T-cell (primary cell): ENCODE results near the gene ZNF628. TPM values are rescaled to one million over a fixed set of nuclear protein-coding genes. Genes with fewer than 3 reads are reported as not detected.

Experiments
- ATAC-seq, 4 experiments: fragments of 200-7000 bp in 3 of 4; fragments of 150-1000 bp in 1 of 4; cut with Tn5 transposase; replicated peaks in 1 of 4; 1 replicate in 3 of 4; 2 replicates in 1 of 4; pipeline ENCODE4 v1.10.0; 2021; ENCODE audit warnings: moderate library complexity in 3 of 4, mild to moderate bottlenecking in 2 of 4, moderate number of reproducible peaks in 1 of 4
- CTCF ChIA-PET, 2 donors: fragments of 300-600 bp; sonication (Branson Sonifier 250); formaldehyde crosslinking; loops; one replicate each; lab custom pipeline; 2022; ENCODE audit warnings: antibody characterized with exemption in 2 of 2; lab: Charles Lee
- POLR2A ChIA-PET, 2 donors: fragments of 300-600 bp; sonication (Branson Sonifier 250); formaldehyde crosslinking; loops; one replicate each; lab custom pipeline; 2022; ENCODE audit warnings: antibody characterized with exemption in 2 of 2; lab: Charles Lee
- DNase-seq, 35 experiments: peaks; one replicate each; pipeline versions ENCODE4 v3.0.0 to v3.0.0-alpha.2; 2013 to 2023
- H3K27ac ChIP-seq: one replicate; pipeline ENCODE4 v1.5.1; 2013; ENCODE audit warnings: low read length
- H3K27me3 ChIP-seq, 2 experiments: replicated peaks in 1 of 2; 1 replicate in 1 of 2; 2 replicates in 1 of 2; pipeline versions ENCODE4 v1.6.1 to v1.7.0; 2013; ENCODE audit warnings: low read length in 1 of 2, mixed read lengths in 1 of 2; ENCODE audit not compliant: control insufficient read depth in 2 of 2, insufficient read depth in 2 of 2; ENCODE audit errors: extremely low read depth in 1 of 2
- H3K36me3 ChIP-seq, 2 donors: 1 replicate in 1 of 2; 2 replicates in 1 of 2; pipeline versions ENCODE4 v1.6.1 to v1.7.0; 2013; ENCODE audit warnings: low read length in 1 of 2; ENCODE audit not compliant: control insufficient read depth in 2 of 2, insufficient read depth in 1 of 2; ENCODE audit errors: extremely low read depth in 1 of 2
- H3K4me1 ChIP-seq, 2 experiments: 1 replicate in 1 of 2; 2 replicates in 1 of 2; pipeline versions ENCODE4 v1.6.1 to v1.7.0; 2013; ENCODE audit warnings: low read length in 2 of 2, mixed read lengths in 1 of 2; ENCODE audit not compliant: insufficient read depth in 2 of 2, control insufficient read depth in 1 of 2; ENCODE audit errors: extremely low read depth in 1 of 2
- H3K4me3 ChIP-seq, 2 donors: 1 replicate in 1 of 2; 2 replicates in 1 of 2; pipeline versions ENCODE4 v1.5.1 to v1.7.0; 2013; ENCODE audit warnings: mild to moderate bottlenecking in 2 of 2, low read length in 1 of 2, moderate library complexity in 1 of 2; ENCODE audit not compliant: control insufficient read depth in 1 of 2; ENCODE audit errors: extremely low read depth in 1 of 2
- H3K9me3 ChIP-seq: 2 replicates; pipeline ENCODE4 v1.7.0; 2013
- H3K27ac Mint-ChIP-seq, 2 donors: one replicate each; pipeline ENCODE4 v1.8.0; 2020 to 2021; ENCODE audit warnings: mild to moderate bottlenecking in 2 of 2, mixed read lengths in 2 of 2
- H3K27me3 Mint-ChIP-seq, 2 donors: one replicate each; pipeline ENCODE4 v1.8.0; 2021 to 2022; ENCODE audit warnings: mixed read lengths in 2 of 2
- H3K36me3 Mint-ChIP-seq: one replicate; pipeline ENCODE4 v1.8.0; 2021; ENCODE audit warnings: mixed read lengths
- H3K4me1 Mint-ChIP-seq, 3 donors: one replicate each; pipeline ENCODE4 v1.8.0; 2020 to 2022; ENCODE audit warnings: mixed read lengths in 3 of 3, mild to moderate bottlenecking in 1 of 3
- H3K4me3 Mint-ChIP-seq, 3 donors: one replicate each; pipeline ENCODE4 v1.8.0; 2020 to 2022; ENCODE audit warnings: mild to moderate bottlenecking in 3 of 3, mixed read lengths in 3 of 3, moderate library complexity in 3 of 3
- H3K9me3 Mint-ChIP-seq, 3 donors: one replicate each; pipeline ENCODE4 v1.8.0; 2020 to 2022; ENCODE audit warnings: mixed read lengths in 3 of 3
- WGBS: methylation state at CpG from one replicate; pipeline ENCODE4 v1.1.5; 2013; ENCODE audit warnings: missing lambda C conversion rate; ENCODE audit not compliant: insufficient coverage; 5-methylcytosine and 5-hydroxymethylcytosine counted together
- total RNA-seq, 35 experiments: library from RNA in 6 of 35; stranded (reverse) in 6 of 35; fragments of 120-200 nt in 1 of 35; gene quantifications; one replicate each; pipeline versions ENCODE4 v1.2.1 to v1.2.4 and lab custom pipeline; 2013 to 2026

The ZNF628 gene
- total RNA-seq, 5 donors from 2014 or later (not counting 1 experiment from before 2014, with no cell fraction given) = 14.2 to 24.1 (median 16.2) TPM

DNA sequence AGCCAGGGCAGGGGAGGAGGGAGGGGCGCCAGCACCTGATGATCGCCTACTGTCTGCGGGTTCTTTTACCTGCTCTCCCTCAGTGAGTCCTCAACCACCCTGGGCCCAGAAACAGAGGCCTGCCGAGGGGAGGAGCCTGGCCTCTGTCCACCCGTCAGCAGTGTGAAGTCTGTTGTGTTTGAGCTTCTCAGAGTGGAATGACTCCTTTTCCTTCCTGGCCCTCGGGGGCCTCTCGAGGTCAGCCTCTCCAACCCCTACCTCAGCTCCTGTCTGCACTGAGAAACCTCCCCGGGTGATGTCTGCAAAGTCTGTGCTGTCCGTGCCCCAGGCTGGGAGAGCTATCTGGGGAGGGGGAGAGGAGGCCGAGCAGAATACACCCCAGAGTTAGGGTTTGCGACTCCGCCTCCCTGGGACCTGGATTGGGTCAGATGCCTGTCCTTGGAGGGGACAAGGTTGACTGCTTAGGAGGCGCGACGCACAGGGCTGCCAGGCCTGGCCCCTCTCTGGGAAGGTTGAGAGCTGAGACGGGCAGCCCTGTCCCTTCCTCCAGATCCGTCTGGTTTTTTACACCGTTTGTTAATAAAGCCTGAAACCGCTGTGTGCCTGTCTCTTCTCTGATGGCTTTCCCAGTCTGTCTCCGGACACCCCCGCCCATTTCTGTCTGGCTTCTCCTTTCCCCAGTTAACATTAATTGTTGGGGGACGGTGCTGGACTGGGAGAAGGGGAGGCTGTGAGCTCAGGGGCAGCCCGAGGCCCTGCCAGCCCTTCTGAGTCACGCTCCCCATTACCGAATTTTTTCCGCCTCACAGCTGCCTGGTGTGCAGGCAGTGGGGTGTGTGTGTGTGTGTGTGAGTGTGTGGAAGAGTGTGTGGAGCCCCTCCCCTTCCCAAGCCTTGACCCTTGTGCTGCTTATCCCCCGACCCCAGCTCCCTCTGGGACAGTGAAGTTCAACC is 10.8 kb downstream of the ZNF628 start:
- Mint-ChIP-seq H3K9me3 (no peaks in the 10 kb centered on the region), H3K36me3 (no peaks in the 10 kb centered on the region), H3K4me3 (no peak overlapping the region), H3K4me1 (peaks cover 6 to 11% (median 9%) of the 10 kb centered on the region in 3 donors), H3K27ac (peak overlapping the region; percentile 28 to 43), H3K27me3 (peaks cover 0 to 7% of the 10 kb centered on the region in 2 donors)
- DNase-seq = peak in 1 of 35 experiments; percentile 32
- peak overlapping the region; percentile 47 for H3K27ac ChIP-seq
- CTCF ChIA-PET = no interaction called here
- peak in 1 of 4 experiments; percentile 26 for ATAC-seq
- peaks cover 0 to 11% of the 10 kb centered on the region in 2 donors for H3K36me3 ChIP-seq
- H3K27me3 ChIP-seq = peaks cover 0 to 42% of the 10 kb centered on the region in 2 experiments
- peaks cover 7 to 29% of the 10 kb centered on the region in 2 experiments for H3K4me1 ChIP-seq
- 71% methylated on average over 12 of the region's 27 CpGs for WGBS
- POLR2A ChIA-PET = interaction anchor here in 1 of 2 donors (0.5 to 0.6 kb wide), 2 partner anchors 8 to 10 kb away, joined by 3 to 8 read pairs; no protein-coding TSS in a partner anchor
- H3K9me3 ChIP-seq = no peaks in the 10 kb centered on the region
- H3K4me3 ChIP-seq = no peak overlapping the region

DNA sequence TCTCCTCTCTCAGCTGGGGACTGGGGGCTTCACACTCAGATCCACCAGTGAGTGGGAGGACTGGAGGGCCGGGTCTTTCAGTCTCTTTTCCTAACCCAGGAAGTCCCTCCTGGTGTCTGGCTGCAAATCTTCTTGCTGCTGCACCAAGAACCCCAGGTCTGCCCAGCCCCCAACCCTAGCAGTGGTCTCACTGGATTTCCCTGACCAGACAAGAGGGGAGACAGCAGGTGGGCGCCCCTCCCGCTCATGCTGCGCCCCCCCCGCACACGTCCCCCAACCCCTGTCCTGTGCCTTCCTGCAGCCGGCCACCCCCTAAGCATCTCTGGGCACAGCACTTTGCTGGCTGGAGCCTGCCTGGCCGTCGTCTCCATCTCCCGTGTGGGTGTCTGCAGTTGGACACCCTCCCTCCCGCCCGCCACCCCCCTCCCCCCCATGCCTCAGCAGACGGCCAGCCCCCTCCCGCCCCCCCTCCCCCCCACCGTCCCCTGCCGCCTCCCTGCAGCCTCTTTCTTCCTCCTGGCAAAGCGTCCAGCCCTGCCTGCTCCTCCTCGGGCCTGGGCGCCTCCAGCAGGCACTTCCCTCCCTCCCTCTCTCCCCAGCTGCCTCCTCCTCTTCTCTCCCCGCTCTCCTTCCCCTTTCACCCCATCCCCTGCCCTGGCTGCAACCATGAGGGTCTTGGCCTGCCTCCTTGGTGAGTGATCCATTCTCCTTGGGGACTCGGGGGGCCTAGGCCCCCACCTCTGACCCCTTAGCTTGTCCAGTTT is 11.7 kb downstream of the ZNF628 start, which contains the start of gene SSC5D:
SSC5D (plus strand) TSS at position 513 of the 764 bp plus-strand sequence; CDS start at position 667, 154 bp downstream.
- ChIA-PET CTCF (no interaction called here), POLR2A (interaction anchor here in 1 of 2 donors (0.6 kb wide), 2 partner anchors 11 to 20 kb away, joined by 4 to 8 read pairs; no protein-coding TSS in a partner anchor)
- H3K9me3 Mint-ChIP-seq = no peaks in the 10 kb centered on the region
- no peak within 1 kb of the TSS for H3K4me3 ChIP-seq
- H3K4me1 ChIP-seq = peaks cover 7 to 28% of the 10 kb centered on the region in 2 experiments
- peaks cover 6 to 11% (median 9%) of the 10 kb centered on the region in 3 donors for H3K4me1 Mint-ChIP-seq
- peaks cover 3 to 11% of the 10 kb centered on the region in 2 donors for H3K27me3 Mint-ChIP-seq
- no peak within 1 kb of the TSS for H3K27ac ChIP-seq
- DNase-seq (no peak), ATAC-seq (no peak)
- H3K9me3 ChIP-seq = no peaks in the 10 kb centered on the region
- H3K36me3 ChIP-seq = peaks cover 0 to 6% of the 10 kb centered on the region in 2 donors
- peaks cover 0 to 51% of the 10 kb centered on the region in 2 experiments for H3K27me3 ChIP-seq
- 48% methylated on average over 9 of the region's 21 CpGs for WGBS
- no peaks in the 10 kb centered on the region for H3K36me3 Mint-ChIP-seq
- no peak within 1 kb of the TSS for H3K4me3 Mint-ChIP-seq
- H3K27ac Mint-ChIP-seq = peak within 1 kb of the TSS in 1 of 2 donors; percentile 43

DNA sequence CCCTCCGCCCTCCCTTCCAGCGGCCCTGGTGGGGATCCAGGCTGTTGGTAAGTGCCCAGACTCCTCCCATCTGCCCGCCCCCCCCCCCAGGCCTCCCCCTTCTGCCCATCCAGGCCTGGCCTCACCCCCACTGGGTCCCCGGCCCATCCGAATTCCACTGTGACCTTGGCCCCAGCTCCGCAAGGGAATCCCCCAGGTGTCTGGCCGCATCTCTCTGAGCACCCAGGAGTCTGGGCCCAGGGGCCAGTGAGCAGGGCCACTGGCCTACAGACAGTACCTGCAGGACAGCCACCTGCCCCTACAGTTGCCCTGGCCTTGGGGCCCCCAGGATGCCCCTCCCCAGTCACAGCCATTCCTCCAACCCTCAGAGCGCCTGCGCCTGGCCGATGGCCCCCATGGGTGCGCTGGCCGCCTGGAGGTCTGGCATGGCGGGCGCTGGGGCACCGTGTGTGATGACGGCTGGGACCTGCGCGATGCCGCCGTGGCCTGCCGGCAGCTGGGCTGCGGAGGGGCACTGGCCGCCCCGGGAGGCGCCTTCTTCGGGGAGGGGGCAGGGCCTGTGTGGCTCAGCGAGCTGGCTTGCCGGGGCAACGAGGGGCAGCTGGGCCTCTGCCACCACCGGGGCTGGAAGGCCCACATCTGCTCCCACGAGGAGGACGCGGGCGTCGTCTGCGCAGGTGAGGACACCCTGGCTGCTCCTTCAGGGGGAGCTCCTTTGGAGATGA is 12.7 kb downstream of the ZNF628 start:
- DNase-seq = no peak
- H3K27ac ChIP-seq = no peak overlapping the region
- H3K9me3 Mint-ChIP-seq = no peaks in the 10 kb centered on the region

DNA sequence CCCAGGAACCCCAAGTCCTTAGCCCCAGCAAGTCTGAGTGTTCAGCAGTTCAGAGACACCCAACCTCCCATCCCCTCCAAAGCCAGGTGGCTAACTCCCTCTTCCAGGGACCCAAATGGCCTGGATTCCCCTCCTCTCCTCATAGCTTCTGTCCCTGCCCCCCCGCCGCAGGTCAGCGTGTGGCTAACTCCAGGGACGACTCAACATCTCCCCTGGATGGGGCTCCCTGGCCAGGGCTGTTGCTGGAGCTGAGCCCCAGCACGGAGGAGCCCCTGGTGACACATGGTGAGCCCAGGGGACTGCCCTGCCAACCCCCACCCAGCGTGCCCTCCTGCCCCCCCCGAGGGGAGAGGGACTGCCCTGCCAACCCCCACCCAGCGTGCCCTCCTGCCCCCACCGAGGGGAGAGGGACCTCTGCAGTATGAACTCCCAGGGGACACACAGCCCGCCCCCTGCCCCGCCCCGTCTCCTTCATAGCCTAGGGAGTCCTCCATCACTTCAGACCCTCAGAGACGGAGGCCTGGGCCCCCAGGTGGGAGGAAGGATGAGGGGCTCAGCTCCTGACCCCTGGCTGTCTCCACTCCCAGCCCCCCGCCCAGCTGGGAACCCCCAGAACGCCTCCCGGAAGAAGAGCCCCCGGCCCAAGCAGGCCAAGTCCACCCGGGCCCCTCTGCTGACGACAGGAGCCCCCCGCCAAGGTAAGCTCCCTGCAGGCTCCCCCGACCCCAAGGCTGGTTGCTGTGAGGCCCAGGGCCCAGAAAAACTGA is 13.5 kb downstream of the ZNF628 start:
- no peak overlapping the region for H3K27ac Mint-ChIP-seq
- H3K27me3 Mint-ChIP-seq = peaks cover 4 to 17% of the 10 kb centered on the region in 2 donors
- H3K4me1 Mint-ChIP-seq = peaks cover 4 to 11% (median 9%) of the 10 kb centered on the region in 3 donors
- Histone ChIP-seq H3K27me3 (peaks cover 0 to 55% of the 10 kb centered on the region in 2 experiments), H3K36me3 (no peaks in the 10 kb centered on the region), H3K9me3 (no peaks in the 10 kb centered on the region), H3K4me1 (peaks cover 0 to 13% of the 10 kb centered on the region in 2 experiments), H3K27ac (no peak overlapping the region), H3K4me3 (no peak overlapping the region)
- DNase-seq (no peak), ATAC-seq (no peak)
- no peak overlapping the region for H3K4me3 Mint-ChIP-seq
- no peaks in the 10 kb centered on the region for H3K9me3 Mint-ChIP-seq
- ChIA-PET POLR2A (interaction anchor here in 1 of 2 donors (0.6 kb wide), 1 partner anchor 85 kb away, joined by 4 read pairs; no protein-coding TSS in a partner anchor), CTCF (no interaction called here)
- H3K36me3 Mint-ChIP-seq = no peaks in the 10 kb centered on the region
- WGBS = 58% methylated on average over 8 of the region's 21 CpGs

More for the DNA sequence above, 12.7 kb downstream of the ZNF628 start:
- no peaks in the 10 kb centered on the region for H3K36me3 Mint-ChIP-seq
- H3K27me3 Mint-ChIP-seq = peaks cover 4 to 12% of the 10 kb centered on the region in 2 donors
- H3K27ac Mint-ChIP-seq = no peak overlapping the region
- H3K4me3 ChIP-seq = no peak overlapping the region
- ChIA-PET POLR2A (interaction anchor here in 1 of 2 donors (0.6 kb wide), 1 partner anchor 19 kb away, joined by 4 read pairs; no protein-coding TSS in a partner anchor), CTCF (no interaction called here)
- WGBS = 78% methylated on average over 31 of the region's 36 CpGs
- H3K4me1 Mint-ChIP-seq = peaks cover 6 to 11% (median 9%) of the 10 kb centered on the region in 3 donors
- no peak for ATAC-seq
- no peaks in the 10 kb centered on the region for H3K9me3 ChIP-seq
- H3K4me1 ChIP-seq = peaks cover 5 to 18% of the 10 kb centered on the region in 2 experiments
- no peak overlapping the region for H3K4me3 Mint-ChIP-seq
- no peaks in the 10 kb centered on the region for H3K36me3 ChIP-seq
- H3K27me3 ChIP-seq = peaks cover 0 to 54% of the 10 kb centered on the region in 2 experiments
